Loucy (cell line): Measurements from ENCODE around the gene KRTAP29-1.

Experiments used
- EZH2phosphoT487 ChIP-seq: fragments of 200-600 bp; IDR thresholded peaks from 2 replicates; pipeline ENCODE4 v1.6.1; 2018; ENCODE audit warnings: antibody characterized with exemption, mild to moderate bottlenecking, moderate library complexity, borderline replicate concordance
- TF ChIP-seq, protein P1 (sequence below): fragments of 200-600 bp; sonication (generic); conservative IDR thresholded peaks from 2 replicates; pipeline ENCODE4 v1.5.1; 2014; ENCODE audit warnings: mild to moderate bottlenecking, antibody characterized with exemption, low read length

DNA sequence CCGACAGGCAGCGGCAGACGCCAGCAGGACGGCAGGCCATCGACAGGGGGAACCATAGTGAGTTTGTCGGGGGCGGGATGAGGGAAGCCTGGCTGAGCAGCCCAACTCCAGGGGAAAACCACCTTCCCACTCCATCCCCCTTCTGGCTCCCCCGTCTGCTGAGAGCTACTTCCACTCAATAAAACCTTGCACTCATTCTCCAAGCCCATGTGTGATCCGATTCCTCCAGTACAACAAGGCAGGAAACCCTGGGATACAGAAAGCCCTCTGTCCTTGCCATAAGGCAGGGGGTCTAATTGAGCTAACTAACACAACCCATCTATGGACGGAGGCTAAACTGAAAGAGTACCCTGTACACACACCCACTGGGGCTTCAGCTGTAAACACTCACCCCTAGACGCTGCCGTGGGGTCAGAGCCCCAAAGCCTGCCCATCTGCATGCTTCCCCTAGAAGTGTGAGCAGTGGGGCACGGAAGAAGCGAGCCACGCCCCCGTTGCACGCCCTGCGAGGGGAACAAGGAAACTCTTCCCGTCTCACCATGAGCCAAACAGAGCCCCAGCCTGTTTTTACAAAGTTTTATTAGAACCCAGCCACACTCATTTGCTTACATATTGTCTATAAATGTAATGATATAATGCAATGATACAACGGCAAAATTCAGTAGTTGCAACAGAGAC lies 4.1 kb downstream of the KRTAP29-1 start:
- TF ChIP-seq, protein P1, sequence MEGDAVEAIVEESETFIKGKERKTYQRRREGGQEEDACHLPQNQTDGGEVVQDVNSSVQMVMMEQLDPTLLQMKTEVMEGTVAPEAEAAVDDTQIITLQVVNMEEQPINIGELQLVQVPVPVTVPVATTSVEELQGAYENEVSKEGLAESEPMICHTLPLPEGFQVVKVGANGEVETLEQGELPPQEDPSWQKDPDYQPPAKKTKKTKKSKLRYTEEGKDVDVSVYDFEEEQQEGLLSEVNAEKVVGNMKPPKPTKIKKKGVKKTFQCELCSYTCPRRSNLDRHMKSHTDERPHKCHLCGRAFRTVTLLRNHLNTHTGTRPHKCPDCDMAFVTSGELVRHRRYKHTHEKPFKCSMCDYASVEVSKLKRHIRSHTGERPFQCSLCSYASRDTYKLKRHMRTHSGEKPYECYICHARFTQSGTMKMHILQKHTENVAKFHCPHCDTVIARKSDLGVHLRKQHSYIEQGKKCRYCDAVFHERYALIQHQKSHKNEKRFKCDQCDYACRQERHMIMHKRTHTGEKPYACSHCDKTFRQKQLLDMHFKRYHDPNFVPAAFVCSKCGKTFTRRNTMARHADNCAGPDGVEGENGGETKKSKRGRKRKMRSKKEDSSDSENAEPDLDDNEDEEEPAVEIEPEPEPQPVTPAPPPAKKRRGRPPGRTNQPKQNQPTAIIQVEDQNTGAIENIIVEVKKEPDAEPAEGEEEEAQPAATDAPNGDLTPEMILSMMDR, result no peak
- no peak for TF ChIP-seq EZH2phosphoT487
